Lung (tissue), 12 donors: ENCODE results near the gene TMEM95. TPM values are rescaled to one million over a fixed set of nuclear protein-coding genes. Genes with fewer than 3 reads are reported as not detected.

Source experiments
- ATAC-seq: fragments of 200-7000 bp; cut with Tn5 transposase; one replicate; pipeline ENCODE4 v1.9.1; 2020; ENCODE audit warnings: moderate number of reproducible peaks; ENCODE audit not compliant: insufficient read depth, low FRiP score
- DNase-seq, 3 donors: peaks; one replicate each; pipeline ENCODE4 v3.0.0-alpha.2; 2013 to 2017
- H3K27ac ChIP-seq, 2 donors: one replicate each; pipeline ENCODE4 v1.5.1; 2013; ENCODE audit warnings: mild to moderate bottlenecking in 2 of 2, moderate library complexity in 2 of 2, control low read depth in 1 of 2, inconsistent platforms in 1 of 2, low read depth in 1 of 2, low read length in 1 of 2
- H3K27me3 ChIP-seq, 3 donors: one replicate each; pipeline ENCODE4 v1.5.1; 2013; ENCODE audit warnings: low read length in 2 of 3; ENCODE audit not compliant: control insufficient read depth in 3 of 3, insufficient read depth in 3 of 3
- H3K36me3 ChIP-seq, 4 donors: one replicate each; pipeline ENCODE4 v1.5.1; 2013; ENCODE audit warnings: low read length in 4 of 4, mild to moderate bottlenecking in 1 of 4, moderate library complexity in 1 of 4; ENCODE audit not compliant: control insufficient read depth in 4 of 4, insufficient read depth in 4 of 4
- H3K4me1 ChIP-seq, 5 donors: one replicate each; pipeline ENCODE4 v1.5.1; 2013; ENCODE audit warnings: low read length in 5 of 5, mild to moderate bottlenecking in 2 of 5, moderate library complexity in 1 of 5; ENCODE audit not compliant: control insufficient read depth in 5 of 5, insufficient read depth in 5 of 5
- H3K4me3 ChIP-seq: one replicate; pipeline ENCODE4 v1.5.1; 2013; ENCODE audit warnings: mild to moderate bottlenecking, control low read depth, moderate library complexity
- H3K9ac ChIP-seq, 2 donors: one replicate each; pipeline ENCODE4 v1.5.1; 2013; ENCODE audit warnings: low read length in 2 of 2, control low read depth in 1 of 2; ENCODE audit not compliant: insufficient read depth in 1 of 2
- H3K9me3 ChIP-seq, 4 donors: one replicate each; pipeline ENCODE4 v1.5.1; 2013; ENCODE audit warnings: low read length in 3 of 4, mild to moderate bottlenecking in 1 of 4, moderate library complexity in 1 of 4; ENCODE audit not compliant: control insufficient read depth in 4 of 4, insufficient read depth in 3 of 4
- CTCF ChIP-seq: IDR thresholded peaks from 2 replicates; pipeline ENCODE4 v1.5.1; 2012; ENCODE audit warnings: mild to moderate bottlenecking; ENCODE audit errors: control extremely low read depth, extremely low read depth
- WGBS, 2 donors: extraction: QIAGEN DNeasy Blood & Tissue Kit; methylation state at CpG; one replicate each; pipeline ENCODE4 v1.1.7; 2013; 5-methylcytosine and 5-hydroxymethylcytosine counted together
- polyA plus RNA-seq, 2 donors: library from polyadenylated mRNA; stranded (reverse); fragments of 200-250 nt; gene quantifications; one replicate each; pipeline ENCODE4 v1.2.1, GENCODE V29; 2013
- total RNA-seq, 2 donors: library from RNA; depleted of rRNA in 1 of 2; stranded (reverse); fragments of >200 nt in 1 of 2; gene quantifications; one replicate each; pipeline ENCODE4 v1.2.1, GENCODE V29; 2014 to 2021
- donor health status: control.
- donor health status: control.
- donor health status: Bipolar disorder and iron deficiency.
- donor health status: healthy.
- donor health status: DM: yes; HTN: yes; CAD: no.

TMEM95 gene
- total and polyA plus RNA-seq, 4 donors: not detected

DNA sequence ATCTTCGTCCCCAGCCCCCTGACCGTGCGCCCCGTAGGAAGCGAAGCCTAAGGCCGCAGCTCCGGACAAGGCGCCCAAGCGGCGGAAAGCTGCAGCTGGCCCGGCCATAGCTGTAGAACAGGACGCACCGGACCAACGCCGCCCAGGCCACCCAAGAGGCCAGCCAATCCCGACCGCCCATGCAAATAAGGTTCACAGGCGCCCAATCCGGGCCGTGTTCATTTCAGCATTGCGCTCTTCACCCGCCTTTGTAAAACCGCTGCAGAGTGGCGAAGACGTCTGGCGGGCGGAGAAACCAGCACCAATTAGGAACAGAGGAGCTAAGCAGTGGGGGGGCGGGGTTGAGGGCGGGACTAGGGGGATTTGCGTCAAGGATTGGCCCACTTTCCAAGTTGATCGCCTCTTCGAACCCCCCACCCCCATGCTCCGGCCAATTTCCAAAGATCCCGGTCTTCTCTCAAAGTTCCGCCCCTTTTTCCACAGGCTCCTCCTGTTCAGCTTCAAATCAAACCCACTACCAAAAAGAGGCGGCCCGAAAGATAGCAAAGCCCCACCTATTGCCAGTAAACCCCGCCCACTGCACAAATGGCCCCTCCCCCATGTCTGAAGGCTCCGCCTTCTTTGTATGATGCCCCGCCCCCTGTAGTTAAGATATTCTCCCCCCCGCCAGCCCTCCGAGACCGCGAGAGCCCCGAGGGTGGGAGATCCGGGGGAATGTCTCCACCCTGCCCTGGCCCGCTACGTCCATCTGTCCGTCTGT, 49.2 kb downstream of the TMEM95 start, which contains the start of gene TMEM256:
Gene TMEM256 (minus strand): TSS at position 121 of the 760 bp plus-strand sequence. CDS start 13 bp downstream, at position 108.
- Histone ChIP-seq H3K9ac (peak within 1 kb of the TSS in 1 of 2 donors; percentile 90), H3K27ac (peak within 1 kb of the TSS; percentile 87 to 88), H3K36me3 (peaks cover 0 to under 1% (median 0%) of the 10 kb centered on the region in 4 donors), H3K4me3 (peak within 1 kb of the TSS; percentile 51), H3K27me3 (no peaks in the 10 kb centered on the region), H3K4me1 (peaks cover 0 to 13% (median 7%) of the 10 kb centered on the region in 5 donors), H3K9me3 (no peaks in the 10 kb centered on the region)
- ATAC-seq: peak; percentile 93
- DNase-seq: peak; percentile 99 to 100 (median 100)
- no peak for TF ChIP-seq CTCF
- 0 to 1% methylated on average over 45 to 49 of the region's 49 CpGs for WGBS, 2 donors

DNA sequence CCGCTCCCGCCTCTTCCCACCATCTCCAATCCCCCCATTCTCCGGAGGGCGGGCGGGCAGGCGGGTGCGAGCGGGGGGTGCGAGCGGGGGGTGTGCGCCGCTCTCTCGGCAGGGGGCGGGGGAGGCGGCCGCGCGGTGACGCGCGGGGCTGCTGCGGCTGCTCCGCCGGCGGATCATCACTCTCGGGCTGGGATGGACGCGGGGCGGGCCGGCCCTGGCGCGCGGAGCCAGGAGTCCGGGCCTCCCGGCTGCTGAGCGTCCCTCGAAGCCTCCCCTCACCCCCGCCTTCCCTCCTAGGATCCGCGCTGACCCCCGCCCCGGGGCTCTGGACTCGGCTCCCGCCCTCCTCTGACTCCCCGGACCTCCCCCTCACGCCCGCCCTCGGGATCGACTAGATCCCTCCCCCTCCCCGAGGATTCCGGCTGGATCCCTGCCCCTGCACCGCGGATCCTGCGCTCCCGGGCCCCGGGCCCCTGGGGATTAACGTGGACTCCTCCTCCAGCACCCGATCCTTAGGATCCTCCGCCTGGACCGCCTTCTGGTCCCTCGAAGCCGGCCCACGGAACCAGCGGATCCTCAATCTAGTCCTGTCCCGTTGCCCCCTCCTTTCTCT, 49.9 kb downstream of the TMEM95 start:
- H3K36me3 ChIP-seq: peaks cover 0 to 4% (median 2%) of the 10 kb centered on the region in 4 donors
- ATAC-seq (peak; percentile 21), DNase-seq (peak in 1 of 3 donors; percentile 53)
- H3K27me3 ChIP-seq: no peaks in the 10 kb centered on the region
- H3K4me1 ChIP-seq: peaks cover 0 to 13% (median 7%) of the 10 kb centered on the region in 5 donors
- H3K9ac ChIP-seq: peak overlapping the region in 1 of 2 donors; percentile 85
- WGBS, 2 donors: 0 to 1% methylated on average over 34 to 65 of the region's 65 CpGs
- H3K9me3 ChIP-seq: no peaks in the 10 kb centered on the region
- H3K4me3 ChIP-seq: peak overlapping the region; percentile 51
- H3K27ac ChIP-seq: peak overlapping the region in 1 of 2 donors; percentile 73
- no peak for TF ChIP-seq CTCF

GRCh38 chr17:7405350-7406234, 50.6 kb downstream of the TMEM95 start:
- Histone ChIP-seq H3K9me3 (no peaks in the 10 kb centered on the region), H3K36me3 (peaks cover 0 to 4% (median 2%) of the 10 kb centered on the region in 4 donors), H3K4me3 (peak overlapping the region; percentile 51), H3K4me1 (peaks cover 0 to 13% (median 7%) of the 10 kb centered on the region in 5 donors), H3K27ac (peak overlapping the region in 1 of 2 donors; percentile 65), H3K9ac (peak overlapping the region in 1 of 2 donors; percentile 85), H3K27me3 (no peaks in the 10 kb centered on the region)
- ATAC-seq: no peak
- WGBS, 2 donors: 16 to 26% methylated on average over 29 to 38 of the region's 38 CpGs
- peak; percentile 41 to 42 (median 41) for DNase-seq
- no peak for TF ChIP-seq CTCF
